GM23338 (cell line): Measurements from ENCODE around the gene ADGRD1. TPM values are rescaled to one million over a fixed set of nuclear protein-coding genes. Genes with fewer than 3 reads are reported as not detected.

Source experiments
- ATAC-seq: fragments of 200-7000 bp; cut with Tn5 transposase; 3 replicates; pipeline ENCODE4 v1.9.1; 2020
- DNase-seq: peaks from one replicate; pipeline ENCODE4 v3.0.0-alpha.2; 2015; ENCODE audit warnings: low spot score
- H2AFZ ChIP-seq: fragments of 200-600 bp; sonication (generic); 2 replicates; pipeline ENCODE4 v1.8.0; 2016; ENCODE audit warnings: antibody characterized with exemption, mild to moderate bottlenecking, moderate library complexity
- H3F3A ChIP-seq: fragments of 200-600 bp; sonication (generic); replicated peaks from 2 replicates; pipeline ENCODE4 v1.8.0; 2017; ENCODE audit warnings: antibody characterized with exemption, mixed run types, low read depth
- H3K27ac ChIP-seq: fragments of 200-600 bp; sonication (generic); 2 replicates; pipeline ENCODE4 v1.6.1; 2016; ENCODE audit warnings: low read depth
- H3K27me3 ChIP-seq: fragments of 200-600 bp; sonication (generic); 2 replicates; pipeline ENCODE4 v1.8.0; 2016; ENCODE audit warnings: mild to moderate bottlenecking, mixed run types, moderate library complexity; ENCODE audit not compliant: insufficient read depth
- H3K36me3 ChIP-seq: fragments of 200-600 bp; sonication (generic); 2 replicates; pipeline ENCODE4 v1.8.0; 2016; ENCODE audit warnings: mild to moderate bottlenecking; ENCODE audit not compliant: insufficient read depth
- H3K4me1 ChIP-seq: fragments of 200-600 bp; sonication (generic); 2 replicates; pipeline ENCODE4 v1.8.0; 2016; ENCODE audit warnings: mild to moderate bottlenecking, moderate library complexity; ENCODE audit not compliant: insufficient read depth
- H3K4me2 ChIP-seq: fragments of 200-600 bp; sonication (generic); 2 replicates; pipeline ENCODE4 v1.7.1; 2017; ENCODE audit warnings: mixed run types
- H3K4me3 ChIP-seq: fragments of 200-600 bp; sonication (generic); 2 replicates; pipeline ENCODE4 v1.6.1; 2016; ENCODE audit warnings: mixed run types
- H3K79me2 ChIP-seq: fragments of 200-600 bp; sonication (generic); replicated peaks from 2 replicates; pipeline ENCODE4 v1.8.0; 2017; ENCODE audit warnings: mild to moderate bottlenecking; ENCODE audit not compliant: insufficient read depth
- H3K9me2 ChIP-seq: fragments of 200-600 bp; sonication (generic); 2 replicates; pipeline ENCODE4 v1.8.0; 2017; ENCODE audit not compliant: insufficient read depth
- H4K20me1 ChIP-seq: fragments of 200-600 bp; sonication (generic); replicated peaks from 2 replicates; pipeline ENCODE4 v1.8.0; 2017; ENCODE audit warnings: mild to moderate bottlenecking; ENCODE audit not compliant: insufficient read depth
- H3K27ac Mint-ChIP-seq: 2 replicates; pipeline ENCODE4 v1.8.0; 2020; ENCODE audit warnings: inconsistent platforms, mild to moderate bottlenecking, moderate library complexity, mixed read lengths
- H3K27me3 Mint-ChIP-seq: 3 replicates; pipeline ENCODE4 v1.8.0; 2022; ENCODE audit warnings: low read depth, mild to moderate bottlenecking, moderate library complexity, mixed read lengths, inconsistent platforms; ENCODE audit not compliant: insufficient read depth, poor library complexity
- H3K36me3 Mint-ChIP-seq: 3 replicates; pipeline ENCODE4 v1.8.0; 2021; ENCODE audit warnings: low read depth, mild to moderate bottlenecking, inconsistent platforms, moderate library complexity, mixed read lengths
- H3K4me1 Mint-ChIP-seq: 3 replicates; pipeline ENCODE4 v1.8.0; 2020; ENCODE audit warnings: mild to moderate bottlenecking, inconsistent platforms, mixed read lengths
- H3K4me3 Mint-ChIP-seq: 3 replicates; pipeline ENCODE4 v1.8.0; 2021; ENCODE audit warnings: moderate library complexity, mild to moderate bottlenecking, inconsistent platforms, mixed read lengths
- H3K9me3 Mint-ChIP-seq: 3 replicates; pipeline ENCODE4 v1.8.0; 2020; ENCODE audit warnings: moderate library complexity, mild to moderate bottlenecking, inconsistent platforms, mixed read lengths
- EZH2phosphoT487 ChIP-seq: fragments of 200-600 bp; sonication (generic); IDR thresholded peaks from one replicate; pipeline ENCODE4 v1.8.1; 2018; ENCODE audit warnings: antibody characterized with exemption; ENCODE audit not compliant: unreplicated experiment
- JUNB ChIP-seq: IDR thresholded peaks from one replicate; pipeline ENCODE4 v1.6.1; 2016; ENCODE audit warnings: antibody characterized with exemption; ENCODE audit not compliant: unreplicated experiment
- NANOG ChIP-seq: IDR thresholded peaks from 2 replicates; pipeline ENCODE4 v1.6.1; 2016; ENCODE audit warnings: antibody characterized with exemption, borderline replicate concordance
- STAT1 ChIP-seq: IDR thresholded peaks from one replicate; pipeline ENCODE4 v1.6.1; 2016; ENCODE audit warnings: antibody characterized with exemption; ENCODE audit not compliant: unreplicated experiment
- ZNF331 ChIP-seq: fragments of 250-450 bp; sonication (Bioruptor Pico); IDR thresholded peaks from 2 replicates; pipeline ENCODE4 v1.5.0; 2020; ENCODE audit warnings: low read depth, mild to moderate bottlenecking, moderate library complexity
- long read RNA-seq: library from polyadenylated mRNA; unstranded; transcript quantifications from one replicate; pipeline ENCODE4 v2.0.0, GENCODE V29; 2020; ENCODE audit not compliant: unreplicated experiment
- polyA plus RNA-seq: library from polyadenylated mRNA; unstranded; fragments of >200 nt; fragmentation: Nextera tagmentation; extraction: Ambion mirVana; gene quantifications from 2 replicates; pipeline ENCODE4 v1.2.1, GENCODE V29; 2016
- total RNA-seq: library from RNA; depleted of rRNA; stranded (reverse); fragments of >200 nt; shearing (Covaris generic); gene quantifications from 2 replicates; pipeline ENCODE4 v1.2.3, GENCODE V29; 2014; rRNA removed
- TF ChIP-seq, protein P1 (sequence below): IDR thresholded peaks from one replicate; pipeline ENCODE4 v1.6.1; 2018; ENCODE audit warnings: antibody characterized with exemption; ENCODE audit not compliant: unreplicated experiment
- TF ChIP-seq, protein P2 (sequence below): fragments of 250-450 bp; sonication (Bioruptor Pico); IDR thresholded peaks from 2 replicates; pipeline ENCODE4 v1.5.0; 2020; ENCODE audit warnings: mild to moderate bottlenecking, moderate library complexity
- TF ChIP-seq, protein P3 (sequence below): IDR thresholded peaks from 2 replicates; pipeline ENCODE4 v1.6.1; 2016; ENCODE audit warnings: antibody characterized with exemption
- TF ChIP-seq, protein P4 (sequence below), 2 experiments: fragments of 200-600 bp in 1 of 2; sonication (generic) in 1 of 2; conservative IDR thresholded peaks; 2 replicates each; pipeline versions ENCODE4 v1.5.1 to v1.6.1; 2016 to 2017; ENCODE audit warnings: antibody characterized with exemption in 2 of 2, low read depth in 2 of 2, mild to moderate bottlenecking in 2 of 2, moderate library complexity in 1 of 2

ADGRD1 gene
- total RNA-seq (0.08 and 1.4 TPM in 2 replicates), polyA plus RNA-seq (0.75 TPM in 1 of 2 replicates, not detected in the other)
- long read RNA-seq, result 0 reads

DNA sequence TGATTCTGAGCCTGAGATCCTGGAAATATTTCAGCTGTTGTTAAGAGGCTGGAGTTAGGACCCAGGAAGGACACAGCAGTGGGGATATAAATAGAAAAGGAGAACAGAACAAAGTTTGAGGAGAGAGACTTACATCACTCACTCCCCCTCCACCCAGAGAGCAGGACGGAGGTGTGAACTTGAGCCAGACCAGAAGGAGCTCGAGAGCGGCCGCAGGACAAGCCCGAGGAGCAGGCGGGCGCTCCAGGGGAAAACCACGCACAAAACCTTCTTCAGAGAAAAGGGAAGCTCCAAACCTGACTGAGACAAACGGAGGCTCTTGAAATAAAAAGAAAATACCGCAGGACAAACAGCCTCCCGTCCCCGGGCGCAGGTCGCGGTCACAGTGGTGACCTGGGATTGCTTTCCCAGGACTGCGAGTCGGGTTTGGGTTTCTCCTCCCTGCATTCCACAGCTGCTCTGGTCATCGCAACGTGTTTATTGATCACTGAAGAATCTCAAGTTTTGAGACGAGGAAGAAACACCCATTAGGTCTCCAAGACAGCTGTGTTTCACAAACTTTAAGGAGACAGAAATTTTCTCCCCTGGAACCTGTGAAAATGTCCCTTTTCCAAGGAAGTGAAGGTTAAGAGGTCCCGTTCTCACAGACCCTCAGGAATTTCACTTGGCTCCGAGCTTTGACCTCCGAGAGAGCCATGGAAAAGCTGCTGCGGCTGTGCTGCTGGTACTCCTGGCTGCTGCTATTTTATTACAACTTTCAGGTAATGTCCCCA is at the start of gene ADGRD1:
Gene ADGRD1 (plus strand): TSS at position 137 of the 773 bp plus-strand sequence. CDS start 559 bp downstream, at position 696.
- Histone ChIP-seq H3K36me3 (no peaks in the 10 kb centered on the region), H3K79me2 (no peaks in the 10 kb centered on the region), H3K4me2 (peak within 1 kb of the TSS; percentile 50), H4K20me1 (no peaks in the 10 kb centered on the region), H3K9me2 (peaks cover 4% of the 10 kb centered on the region; the same call in 1 of the 2 replicates), H2AFZ (peak within 1 kb of the TSS; percentile 95), H3K27ac (no peak within 1 kb of the TSS), H3K27me3 (no peaks in the 10 kb centered on the region), H3F3A (peaks cover 9% of the 10 kb centered on the region), H3K4me1 (peaks cover 16% of the 10 kb centered on the region), H3K4me3 (no peak within 1 kb of the TSS)
- Mint-ChIP-seq H3K36me3 (0 out of 3 replicates have a peak, but pooled peaks cover 3% of the 10 kb centered on the region), H3K9me3 (peaks cover 4% of the 10 kb centered on the region; the same call in 1 of the 3 replicates), H3K27ac (no peak within 1 kb of the TSS), H3K4me3 (peak within 1 kb of the TSS; percentile 5; the same call in 1 of the 3 replicates), H3K27me3 (peaks cover 17% of the 10 kb centered on the region), H3K4me1 (peaks cover 34% of the 10 kb centered on the region)
- ATAC-seq, result peak; percentile 50
- TF ChIP-seq EZH2phosphoT487 (no peak), ZNF331 (no peak), STAT1 (no peak), NANOG (no peak), JUNB (no peak)
- TF ChIP-seq, protein P1, sequence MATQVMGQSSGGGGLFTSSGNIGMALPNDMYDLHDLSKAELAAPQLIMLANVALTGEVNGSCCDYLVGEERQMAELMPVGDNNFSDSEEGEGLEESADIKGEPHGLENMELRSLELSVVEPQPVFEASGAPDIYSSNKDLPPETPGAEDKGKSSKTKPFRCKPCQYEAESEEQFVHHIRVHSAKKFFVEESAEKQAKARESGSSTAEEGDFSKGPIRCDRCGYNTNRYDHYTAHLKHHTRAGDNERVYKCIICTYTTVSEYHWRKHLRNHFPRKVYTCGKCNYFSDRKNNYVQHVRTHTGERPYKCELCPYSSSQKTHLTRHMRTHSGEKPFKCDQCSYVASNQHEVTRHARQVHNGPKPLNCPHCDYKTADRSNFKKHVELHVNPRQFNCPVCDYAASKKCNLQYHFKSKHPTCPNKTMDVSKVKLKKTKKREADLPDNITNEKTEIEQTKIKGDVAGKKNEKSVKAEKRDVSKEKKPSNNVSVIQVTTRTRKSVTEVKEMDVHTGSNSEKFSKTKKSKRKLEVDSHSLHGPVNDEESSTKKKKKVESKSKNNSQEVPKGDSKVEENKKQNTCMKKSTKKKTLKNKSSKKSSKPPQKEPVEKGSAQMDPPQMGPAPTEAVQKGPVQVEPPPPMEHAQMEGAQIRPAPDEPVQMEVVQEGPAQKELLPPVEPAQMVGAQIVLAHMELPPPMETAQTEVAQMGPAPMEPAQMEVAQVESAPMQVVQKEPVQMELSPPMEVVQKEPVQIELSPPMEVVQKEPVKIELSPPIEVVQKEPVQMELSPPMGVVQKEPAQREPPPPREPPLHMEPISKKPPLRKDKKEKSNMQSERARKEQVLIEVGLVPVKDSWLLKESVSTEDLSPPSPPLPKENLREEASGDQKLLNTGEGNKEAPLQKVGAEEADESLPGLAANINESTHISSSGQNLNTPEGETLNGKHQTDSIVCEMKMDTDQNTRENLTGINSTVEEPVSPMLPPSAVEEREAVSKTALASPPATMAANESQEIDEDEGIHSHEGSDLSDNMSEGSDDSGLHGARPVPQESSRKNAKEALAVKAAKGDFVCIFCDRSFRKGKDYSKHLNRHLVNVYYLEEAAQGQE, result no peak
- TF ChIP-seq, protein P2, sequence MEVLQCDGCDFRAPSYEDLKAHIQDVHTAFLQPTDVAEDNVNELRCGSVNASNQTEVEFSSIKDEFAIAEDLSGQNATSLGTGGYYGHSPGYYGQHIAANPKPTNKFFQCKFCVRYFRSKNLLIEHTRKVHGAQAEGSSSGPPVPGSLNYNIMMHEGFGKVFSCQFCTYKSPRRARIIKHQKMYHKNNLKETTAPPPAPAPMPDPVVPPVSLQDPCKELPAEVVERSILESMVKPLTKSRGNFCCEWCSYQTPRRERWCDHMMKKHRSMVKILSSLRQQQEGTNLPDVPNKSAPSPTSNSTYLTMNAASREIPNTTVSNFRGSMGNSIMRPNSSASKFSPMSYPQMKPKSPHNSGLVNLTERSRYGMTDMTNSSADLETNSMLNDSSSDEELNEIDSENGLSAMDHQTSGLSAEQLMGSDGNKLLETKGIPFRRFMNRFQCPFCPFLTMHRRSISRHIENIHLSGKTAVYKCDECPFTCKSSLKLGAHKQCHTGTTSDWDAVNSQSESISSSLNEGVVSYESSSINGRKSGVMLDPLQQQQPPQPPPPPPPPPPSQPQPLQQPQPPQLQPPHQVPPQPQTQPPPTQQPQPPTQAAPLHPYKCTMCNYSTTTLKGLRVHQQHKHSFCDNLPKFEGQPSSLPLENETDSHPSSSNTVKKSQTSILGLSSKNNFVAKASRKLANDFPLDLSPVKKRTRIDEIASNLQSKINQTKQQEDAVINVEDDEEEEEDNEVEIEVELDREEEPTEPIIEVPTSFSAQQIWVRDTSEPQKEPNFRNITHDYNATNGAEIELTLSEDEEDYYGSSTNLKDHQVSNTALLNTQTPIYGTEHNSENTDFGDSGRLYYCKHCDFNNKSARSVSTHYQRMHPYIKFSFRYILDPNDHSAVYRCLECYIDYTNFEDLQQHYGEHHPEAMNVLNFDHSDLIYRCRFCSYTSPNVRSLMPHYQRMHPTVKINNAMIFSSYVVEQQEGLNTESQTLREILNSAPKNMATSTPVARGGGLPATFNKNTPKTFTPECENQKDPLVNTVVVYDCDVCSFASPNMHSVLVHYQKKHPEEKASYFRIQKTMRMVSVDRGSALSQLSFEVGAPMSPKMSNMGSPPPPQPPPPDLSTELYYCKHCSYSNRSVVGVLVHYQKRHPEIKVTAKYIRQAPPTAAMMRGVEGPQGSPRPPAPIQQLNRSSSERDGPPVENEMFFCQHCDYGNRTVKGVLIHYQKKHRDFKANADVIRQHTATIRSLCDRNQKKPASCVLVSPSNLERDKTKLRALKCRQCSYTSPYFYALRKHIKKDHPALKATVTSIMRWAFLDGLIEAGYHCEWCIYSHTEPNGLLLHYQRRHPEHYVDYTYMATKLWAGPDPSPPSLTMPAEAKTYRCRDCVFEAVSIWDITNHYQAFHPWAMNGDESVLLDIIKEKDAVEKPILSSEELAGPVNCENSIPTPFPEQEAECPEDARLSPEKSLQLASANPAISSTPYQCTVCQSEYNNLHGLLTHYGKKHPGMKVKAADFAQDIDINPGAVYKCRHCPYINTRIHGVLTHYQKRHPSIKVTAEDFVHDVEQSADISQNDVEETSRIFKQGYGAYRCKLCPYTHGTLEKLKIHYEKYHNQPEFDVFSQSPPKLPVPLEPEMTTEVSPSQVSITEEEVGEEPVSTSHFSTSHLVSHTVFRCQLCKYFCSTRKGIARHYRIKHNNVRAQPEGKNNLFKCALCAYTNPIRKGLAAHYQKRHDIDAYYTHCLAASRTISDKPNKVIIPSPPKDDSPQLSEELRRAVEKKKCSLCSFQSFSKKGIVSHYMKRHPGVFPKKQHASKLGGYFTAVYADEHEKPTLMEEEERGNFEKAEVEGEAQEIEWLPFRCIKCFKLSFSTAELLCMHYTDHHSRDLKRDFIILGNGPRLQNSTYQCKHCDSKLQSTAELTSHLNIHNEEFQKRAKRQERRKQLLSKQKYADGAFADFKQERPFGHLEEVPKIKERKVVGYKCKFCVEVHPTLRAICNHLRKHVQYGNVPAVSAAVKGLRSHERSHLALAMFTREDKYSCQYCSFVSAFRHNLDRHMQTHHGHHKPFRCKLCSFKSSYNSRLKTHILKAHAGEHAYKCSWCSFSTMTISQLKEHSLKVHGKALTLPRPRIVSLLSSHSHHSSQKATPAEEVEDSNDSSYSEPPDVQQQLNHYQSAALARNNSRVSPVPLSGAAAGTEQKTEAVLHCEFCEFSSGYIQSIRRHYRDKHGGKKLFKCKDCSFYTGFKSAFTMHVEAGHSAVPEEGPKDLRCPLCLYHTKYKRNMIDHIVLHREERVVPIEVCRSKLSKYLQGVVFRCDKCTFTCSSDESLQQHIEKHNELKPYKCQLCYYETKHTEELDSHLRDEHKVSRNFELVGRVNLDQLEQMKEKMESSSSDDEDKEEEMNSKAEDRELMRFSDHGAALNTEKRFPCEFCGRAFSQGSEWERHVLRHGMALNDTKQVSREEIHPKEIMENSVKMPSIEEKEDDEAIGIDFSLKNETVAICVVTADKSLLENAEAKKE (CRISPR knock-in tag), result no peak
- TF ChIP-seq, protein P3, sequence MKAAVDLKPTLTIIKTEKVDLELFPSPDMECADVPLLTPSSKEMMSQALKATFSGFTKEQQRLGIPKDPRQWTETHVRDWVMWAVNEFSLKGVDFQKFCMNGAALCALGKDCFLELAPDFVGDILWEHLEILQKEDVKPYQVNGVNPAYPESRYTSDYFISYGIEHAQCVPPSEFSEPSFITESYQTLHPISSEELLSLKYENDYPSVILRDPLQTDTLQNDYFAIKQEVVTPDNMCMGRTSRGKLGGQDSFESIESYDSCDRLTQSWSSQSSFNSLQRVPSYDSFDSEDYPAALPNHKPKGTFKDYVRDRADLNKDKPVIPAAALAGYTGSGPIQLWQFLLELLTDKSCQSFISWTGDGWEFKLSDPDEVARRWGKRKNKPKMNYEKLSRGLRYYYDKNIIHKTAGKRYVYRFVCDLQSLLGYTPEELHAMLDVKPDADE, result no peak
- TF ChIP-seq, protein P4, sequence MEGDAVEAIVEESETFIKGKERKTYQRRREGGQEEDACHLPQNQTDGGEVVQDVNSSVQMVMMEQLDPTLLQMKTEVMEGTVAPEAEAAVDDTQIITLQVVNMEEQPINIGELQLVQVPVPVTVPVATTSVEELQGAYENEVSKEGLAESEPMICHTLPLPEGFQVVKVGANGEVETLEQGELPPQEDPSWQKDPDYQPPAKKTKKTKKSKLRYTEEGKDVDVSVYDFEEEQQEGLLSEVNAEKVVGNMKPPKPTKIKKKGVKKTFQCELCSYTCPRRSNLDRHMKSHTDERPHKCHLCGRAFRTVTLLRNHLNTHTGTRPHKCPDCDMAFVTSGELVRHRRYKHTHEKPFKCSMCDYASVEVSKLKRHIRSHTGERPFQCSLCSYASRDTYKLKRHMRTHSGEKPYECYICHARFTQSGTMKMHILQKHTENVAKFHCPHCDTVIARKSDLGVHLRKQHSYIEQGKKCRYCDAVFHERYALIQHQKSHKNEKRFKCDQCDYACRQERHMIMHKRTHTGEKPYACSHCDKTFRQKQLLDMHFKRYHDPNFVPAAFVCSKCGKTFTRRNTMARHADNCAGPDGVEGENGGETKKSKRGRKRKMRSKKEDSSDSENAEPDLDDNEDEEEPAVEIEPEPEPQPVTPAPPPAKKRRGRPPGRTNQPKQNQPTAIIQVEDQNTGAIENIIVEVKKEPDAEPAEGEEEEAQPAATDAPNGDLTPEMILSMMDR (conservative IDR thresholded peaks at IDR 0.05; ENCODE audit: low read depth in 2 of 2), result no peak
- DNase-seq, result peak; percentile 38
